GM12891 (cell line): Measurements from ENCODE around the gene CTDSP2.

ENCODE experiments used
- POLR2A ChIP-seq: IDR thresholded peaks from 2 replicates; pipeline ENCODE4 v1.6.1; 2011; ENCODE audit warnings: low read depth, low read length, control low read depth
- TAF1 ChIP-seq: IDR thresholded peaks from 2 replicates; pipeline ENCODE4 v1.6.1; 2011; ENCODE audit warnings: low read depth, low read length, control low read depth

- TF ChIP-seq POLR2A (no peak), TAF1 (no peak)
Observed at GRCh38 chr12:57775044-57775443, 71.5 kb downstream of the CTDSP2 start.
